Prostate gland (tissue), 2 donors: ENCODE measurements around the gene SRSF7. TPM values are rescaled to one million over a fixed set of nuclear protein-coding genes. Genes with fewer than 3 reads are reported as not detected.

ENCODE experiments used
- DNase-seq: peaks from one replicate; pipeline ENCODE4 v3.0.0-alpha.2; 2019; ENCODE audit warnings: low spot score
- H3K27ac ChIP-seq, 2 donors: fragments of 200-600 bp; sonication (generic); 2 replicates each; pipeline ENCODE4 v1.5.1; 2017 to 2019
- H3K27me3 ChIP-seq: fragments of 200-600 bp; sonication (generic); replicated peaks from 2 replicates; pipeline ENCODE4 v1.5.1; 2019; ENCODE audit not compliant: insufficient read depth
- H3K36me3 ChIP-seq, 2 donors: fragments of 200-600 bp; sonication (generic); 1 replicate in 1 of 2; 2 replicates in 1 of 2; pipeline versions ENCODE4 v1.5.1 to v1.8.1; 2017 to 2019
- H3K4me1 ChIP-seq: fragments of 200-600 bp; sonication (generic); replicated peaks from 2 replicates; pipeline ENCODE4 v1.5.1; 2019
- H3K4me3 ChIP-seq, 2 donors: fragments of 200-600 bp; sonication (generic); 2 replicates each; pipeline ENCODE4 v1.5.1; 2017 to 2019
- H3K9me3 ChIP-seq: fragments of 200-600 bp; sonication (generic); 2 replicates; pipeline ENCODE4 v1.5.1; 2017
- POLR2A ChIP-seq: fragments of 450-650 bp; IDR thresholded peaks from one replicate; pipeline ENCODE4 v1.6.1; 2016; ENCODE audit warnings: antibody characterized with exemption, mild to moderate bottlenecking
- POLR2AphosphoS5 ChIP-seq: sonication (generic); formaldehyde crosslinking; IDR thresholded peaks from one replicate; pipeline ENCODE4 v1.6.1; 2017; ENCODE audit warnings: antibody characterized with exemption
- WGBS: methylation state at CpG from one replicate; pipeline ENCODE4 v1.1.5; 2018; 5-methylcytosine and 5-hydroxymethylcytosine counted together
- intact Hi-C: fragments of 100-400 bp; cut with DNase I; formaldehyde crosslinking; loops from one replicate; pipeline ENCODE4 v1.14.2; 2022
- total RNA-seq, 2 donors: library from RNA; depleted of rRNA; stranded (reverse); fragments of >200 nt; gene quantifications; one replicate each; pipeline ENCODE4 v1.1.0, GENCODE V29; 2016
- TF ChIP-seq, protein P1 (sequence below), 4 experiments: fragments of 200-600 bp in 2 of 4; fragments of 450-650 bp in 2 of 4; sonication (generic) in 2 of 4; IDR thresholded peaks; 1 replicate in 3 of 4; 2 replicates in 1 of 4; pipeline ENCODE4 v1.5.1; 2016 to 2019; ENCODE audit warnings: antibody characterized with exemption in 4 of 4, mild to moderate bottlenecking in 2 of 4, moderate library complexity in 2 of 4

SRSF7 gene
- total RNA-seq, 2 donors from 2014 or later: 73.2 to 84.4 TPM

DNA sequence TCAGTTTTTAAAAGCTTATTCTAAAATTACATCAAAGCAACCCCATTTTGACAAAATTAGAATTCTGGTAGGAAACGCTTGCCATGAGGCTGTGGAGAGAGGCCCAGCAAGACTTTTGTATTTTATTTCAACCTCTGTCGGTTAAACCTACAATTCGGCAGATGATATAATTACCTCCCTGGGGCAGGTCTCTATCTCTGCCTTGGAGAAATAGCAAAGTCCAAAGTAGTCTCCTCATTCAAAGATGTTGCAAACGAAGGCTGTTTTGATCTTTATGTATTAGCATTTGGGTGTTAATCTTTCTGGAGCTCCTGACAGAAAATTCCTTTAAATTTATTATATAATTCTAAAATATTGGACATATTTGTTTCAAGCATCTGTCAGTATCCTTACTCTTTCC is 49.6 kb downstream of the SRSF7 start:
- intact Hi-C loops: no loop called here
- H3K9me3 ChIP-seq: no peaks in the 10 kb centered on the region
- no peak overlapping the region for H3K4me3 ChIP-seq
- TF ChIP-seq POLR2A (no peak), POLR2AphosphoS5 (no peak)
- TF ChIP-seq, protein P1, sequence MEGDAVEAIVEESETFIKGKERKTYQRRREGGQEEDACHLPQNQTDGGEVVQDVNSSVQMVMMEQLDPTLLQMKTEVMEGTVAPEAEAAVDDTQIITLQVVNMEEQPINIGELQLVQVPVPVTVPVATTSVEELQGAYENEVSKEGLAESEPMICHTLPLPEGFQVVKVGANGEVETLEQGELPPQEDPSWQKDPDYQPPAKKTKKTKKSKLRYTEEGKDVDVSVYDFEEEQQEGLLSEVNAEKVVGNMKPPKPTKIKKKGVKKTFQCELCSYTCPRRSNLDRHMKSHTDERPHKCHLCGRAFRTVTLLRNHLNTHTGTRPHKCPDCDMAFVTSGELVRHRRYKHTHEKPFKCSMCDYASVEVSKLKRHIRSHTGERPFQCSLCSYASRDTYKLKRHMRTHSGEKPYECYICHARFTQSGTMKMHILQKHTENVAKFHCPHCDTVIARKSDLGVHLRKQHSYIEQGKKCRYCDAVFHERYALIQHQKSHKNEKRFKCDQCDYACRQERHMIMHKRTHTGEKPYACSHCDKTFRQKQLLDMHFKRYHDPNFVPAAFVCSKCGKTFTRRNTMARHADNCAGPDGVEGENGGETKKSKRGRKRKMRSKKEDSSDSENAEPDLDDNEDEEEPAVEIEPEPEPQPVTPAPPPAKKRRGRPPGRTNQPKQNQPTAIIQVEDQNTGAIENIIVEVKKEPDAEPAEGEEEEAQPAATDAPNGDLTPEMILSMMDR (IDR thresholded peaks at IDR 0.05): no peak
- no peaks in the 10 kb centered on the region for H3K27me3 ChIP-seq
- DNase-seq: no peak
- 93% methylated on average over 4 of the region's 4 CpGs for WGBS
- no peaks in the 10 kb centered on the region for H3K4me1 ChIP-seq
- no peak overlapping the region for H3K27ac ChIP-seq
- no peaks in the 10 kb centered on the region for H3K36me3 ChIP-seq

- intact Hi-C loops: no loop called here
- Histone ChIP-seq H3K4me1 (no peaks in the 10 kb centered on the region), H3K9me3 (no peaks in the 10 kb centered on the region), H3K27me3 (no peaks in the 10 kb centered on the region), H3K4me3 (no peak overlapping the region), H3K27ac (no peak overlapping the region), H3K36me3 (no peaks in the 10 kb centered on the region)
- TF ChIP-seq, protein P1 (IDR thresholded peaks at IDR 0.05): no peak
- TF ChIP-seq POLR2AphosphoS5: no peak
- no peak for TF ChIP-seq POLR2A
- DNase-seq: no peak
These were observed 50.2 kb downstream of the SRSF7 start for GRCh38 chr2:38700881-38701458.

DNA sequence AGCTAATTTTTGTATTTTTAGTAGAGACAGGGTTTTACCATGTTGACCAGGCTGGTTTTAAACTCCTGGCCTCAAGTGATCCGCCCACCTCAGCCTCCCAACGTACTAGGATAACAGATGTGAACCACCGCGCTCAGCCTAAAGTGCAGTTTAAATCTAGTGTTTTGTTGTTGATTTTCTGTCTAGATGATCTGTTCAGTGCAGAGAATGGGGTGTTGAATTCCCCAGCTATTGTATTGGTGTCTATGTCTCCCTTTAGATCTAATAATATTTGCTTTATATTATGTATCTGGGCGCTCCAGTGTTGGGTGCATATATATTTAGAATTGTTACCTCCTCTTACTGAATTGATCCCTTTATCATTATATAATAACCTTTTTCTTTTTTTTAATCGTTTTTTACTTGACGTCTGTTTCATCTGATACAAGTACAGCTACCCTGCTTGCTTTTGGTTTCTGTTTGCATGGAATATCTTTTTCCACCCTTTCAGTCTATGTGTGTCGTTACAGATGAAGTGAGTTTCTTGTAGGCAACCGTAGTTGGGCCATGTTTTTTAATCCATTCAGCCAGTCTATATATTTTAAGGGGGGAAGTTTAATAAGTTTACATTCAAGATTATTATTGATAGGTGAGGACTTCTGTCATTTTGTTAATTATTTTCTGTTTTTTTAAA is 50.9 kb downstream of the SRSF7 start:
- intact Hi-C loops: no loop called here
- TF ChIP-seq, protein P1 (IDR thresholded peaks at IDR 0.05): no peak
- TF ChIP-seq POLR2A (no peak), POLR2AphosphoS5 (no peak)
- Histone ChIP-seq H3K36me3 (no peaks in the 10 kb centered on the region), H3K27ac (no peak overlapping the region), H3K27me3 (no peaks in the 10 kb centered on the region), H3K4me1 (no peaks in the 10 kb centered on the region), H3K4me3 (no peak overlapping the region), H3K9me3 (no peaks in the 10 kb centered on the region)
- no peak for DNase-seq
- 92% methylated on average over 9 of the region's 9 CpGs for WGBS

GRCh38 chr2:38698467-38699003 is 52.6 kb downstream of the SRSF7 start:
- no peaks in the 10 kb centered on the region for H3K9me3 ChIP-seq
- no peak for DNase-seq
- H3K4me3 ChIP-seq: no peak overlapping the region
- no peaks in the 10 kb centered on the region for H3K36me3 ChIP-seq
- no peak overlapping the region for H3K27ac ChIP-seq
- WGBS: 95% methylated on average over 5 of the region's 5 CpGs
- H3K4me1 ChIP-seq: peaks cover 3% of the 10 kb centered on the region
- H3K27me3 ChIP-seq: no peaks in the 10 kb centered on the region
- TF ChIP-seq POLR2AphosphoS5: no peak
- no peak for TF ChIP-seq POLR2A
- TF ChIP-seq, protein P1 (IDR thresholded peaks at IDR 0.05): no peak
- intact Hi-C loops: no loop called here
